ENCODE data around the gene TNIK.

The TNIK gene

GRCh38 chr3:171334465-171334811 lies 125.8 kb downstream of the TNIK start:
- no peak for TF ChIP-seq CTCF (IDR thresholded peaks at IDR 0.05)
- Histone ChIP-seq H3K4me2 (ENCODE audit: low read length) (no peak overlapping the region), H3K79me2 (no peaks in the 10 kb centered on the region), H3K4me1 (no peaks in the 10 kb centered on the region), H3K36me3 (ENCODE audit: control insufficient read depth, insufficient read depth, low read length) (no peaks in the 10 kb centered on the region), H3K4me3 (ENCODE audit: low read depth, low read length) (no peak overlapping the region), H3K9ac (no peak overlapping the region), H3K27me3 (ENCODE audit: control insufficient read depth, insufficient read depth, low read length) (no peaks in the 10 kb centered on the region), H2AFZ (no peak overlapping the region), H3K27ac (no peak overlapping the region), H3K9me3 (ENCODE audit: control insufficient read depth, low read length) (no peaks in the 10 kb centered on the region)

DNA sequence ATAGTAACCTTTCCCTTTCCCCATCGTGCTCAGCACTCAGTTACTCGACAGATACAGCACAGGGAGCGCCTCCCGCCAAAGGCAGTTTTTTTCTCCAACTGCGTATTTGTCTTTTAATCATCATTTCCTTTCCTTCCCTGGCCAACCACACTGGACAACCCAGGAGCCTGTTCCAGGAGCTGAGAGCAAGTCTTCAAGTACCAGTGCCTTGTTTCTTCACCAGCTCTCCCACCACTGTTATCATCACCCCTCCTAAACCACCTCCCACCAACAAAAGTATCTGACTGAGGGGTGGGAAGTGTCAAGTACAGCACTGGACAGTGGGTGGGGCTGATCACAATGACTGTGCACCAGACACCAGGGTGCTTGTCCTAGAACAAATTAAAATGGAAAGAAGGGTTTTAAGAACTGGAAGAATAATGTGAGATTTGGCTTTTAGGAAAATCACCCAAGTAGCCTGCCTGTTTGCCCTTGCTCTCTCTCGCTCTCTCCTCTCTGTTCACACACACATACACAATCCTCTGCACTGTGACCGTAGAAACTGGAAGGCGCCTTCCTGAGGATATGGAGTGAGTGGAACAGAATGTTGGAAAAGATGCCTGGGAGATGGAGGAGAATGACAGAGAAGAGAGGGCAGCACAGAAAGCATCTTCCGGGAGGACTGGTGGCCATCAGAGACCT lies 126.3 kb downstream of the TNIK start:
- H3K27me3 ChIP-seq (ENCODE audit: control insufficient read depth, insufficient read depth, low read length): no peaks in the 10 kb centered on the region
- no peak for TF ChIP-seq CTCF (IDR thresholded peaks at IDR 0.05)
- H3K9ac ChIP-seq: no peak overlapping the region
- H3K36me3 ChIP-seq (ENCODE audit: control insufficient read depth, insufficient read depth, low read length): no peaks in the 10 kb centered on the region
- no peaks in the 10 kb centered on the region for H3K9me3 ChIP-seq (ENCODE audit: control insufficient read depth, low read length)
- H3K4me3 ChIP-seq (ENCODE audit: low read depth, low read length): no peak overlapping the region
- H2AFZ ChIP-seq: no peak overlapping the region
- H3K4me2 ChIP-seq (ENCODE audit: low read length): no peak overlapping the region
- no peak overlapping the region for H3K27ac ChIP-seq
- H3K79me2 ChIP-seq: no peaks in the 10 kb centered on the region
- no peaks in the 10 kb centered on the region for H3K4me1 ChIP-seq

GRCh38 chr3:171330938-171331337 lies 129.3 kb downstream of the TNIK start:
- H3K9me3 ChIP-seq (ENCODE audit: control insufficient read depth, low read length): no peaks in the 10 kb centered on the region
- H3K4me3 ChIP-seq (ENCODE audit: low read depth, low read length): no peak overlapping the region
- TF ChIP-seq CTCF (IDR thresholded peaks at IDR 0.05): no peak
- H3K27me3 ChIP-seq (ENCODE audit: control insufficient read depth, insufficient read depth, low read length): no peaks in the 10 kb centered on the region
- H3K79me2 ChIP-seq: no peaks in the 10 kb centered on the region
- H3K4me2 ChIP-seq (ENCODE audit: low read length): no peak overlapping the region
- no peak overlapping the region for H3K27ac ChIP-seq
- no peak overlapping the region for H2AFZ ChIP-seq
- no peaks in the 10 kb centered on the region for H3K36me3 ChIP-seq (ENCODE audit: control insufficient read depth, insufficient read depth, low read length)
- H3K4me1 ChIP-seq: no peaks in the 10 kb centered on the region
- no peak overlapping the region for H3K9ac ChIP-seq

DNA sequence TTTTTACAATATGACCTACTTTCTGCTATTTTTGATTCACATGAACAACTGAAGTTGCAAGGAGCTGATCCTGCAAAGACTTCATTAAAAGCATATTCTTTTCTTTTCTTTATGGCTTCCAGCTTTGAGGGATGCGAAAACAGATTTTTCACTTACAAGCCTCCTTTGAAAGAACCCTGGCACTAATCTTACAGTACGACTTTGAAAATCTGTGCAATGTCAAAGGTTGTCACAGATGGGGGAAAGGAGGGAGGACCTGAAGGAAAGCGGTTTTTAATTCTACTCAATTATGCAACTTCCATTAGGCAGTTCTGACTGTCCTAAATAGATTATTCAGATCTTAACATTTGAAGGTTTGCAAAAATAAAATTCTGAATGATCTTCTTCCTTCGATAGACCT lies 130.5 kb downstream of the TNIK start:
- no peaks in the 10 kb centered on the region for H3K4me1 ChIP-seq
- H3K27ac ChIP-seq: no peak overlapping the region
- H3K79me2 ChIP-seq: no peaks in the 10 kb centered on the region

More for the DNA sequence above, 130.5 kb downstream of the TNIK start:
- H3K4me2 ChIP-seq (ENCODE audit: low read length): no peak overlapping the region
- no peaks in the 10 kb centered on the region for H3K36me3 ChIP-seq (ENCODE audit: control insufficient read depth, insufficient read depth, low read length)
- no peak overlapping the region for H2AFZ ChIP-seq
- no peak overlapping the region for H3K9ac ChIP-seq
- no peak overlapping the region for H3K4me3 ChIP-seq (ENCODE audit: low read depth, low read length)
- no peak for TF ChIP-seq CTCF (IDR thresholded peaks at IDR 0.05)
- no peaks in the 10 kb centered on the region for H3K9me3 ChIP-seq (ENCODE audit: control insufficient read depth, low read length)
- H3K27me3 ChIP-seq (ENCODE audit: control insufficient read depth, insufficient read depth, low read length): no peaks in the 10 kb centered on the region
